WTC11 (cell line): ENCODE data around the gene SP110. TPM values are rescaled to one million over a fixed set of nuclear protein-coding genes. Genes with fewer than 3 reads are reported as not detected.
A peak's percentile ranks its signal among the peaks of the same experiment; 100 is the strongest.

Source experiments
- ATAC-seq: fragments of 200-7000 bp; cut with Tn5 transposase; 2 replicates; pipeline ENCODE4 v1.10.0; 2021; ENCODE audit warnings: mild to moderate bottlenecking, moderate library complexity
- CTCF ChIA-PET: fragments of 300-600 bp; sonication (Branson Sonifier 250); formaldehyde crosslinking; loops from one replicate; lab custom pipeline; 2021; ENCODE audit warnings: antibody characterized with exemption; lab: Charles Lee
- POLR2A ChIA-PET: fragments of 350-600 bp; sonication (Branson Sonifier 250); formaldehyde crosslinking; loops from one replicate; lab custom pipeline; 2021; ENCODE audit warnings: antibody characterized with exemption; lab: Charles Lee
- DNase-seq: peaks from one replicate; pipeline ENCODE4 v3.0.0; 2021; ENCODE audit warnings: low spot score
- H3K27ac Mint-ChIP-seq: 2 replicates; pipeline ENCODE4 v1.8.0; 2021; ENCODE audit warnings: mixed read lengths
- H3K27me3 Mint-ChIP-seq: 2 replicates; pipeline ENCODE4 v1.8.0; 2021; ENCODE audit warnings: low read depth, mild to moderate bottlenecking, moderate library complexity, mixed read lengths
- H3K36me3 Mint-ChIP-seq: 2 replicates; pipeline ENCODE4 v1.8.0; 2021; ENCODE audit warnings: mixed read lengths
- H3K4me1 Mint-ChIP-seq: 2 replicates; pipeline ENCODE4 v1.8.0; 2022; ENCODE audit warnings: mixed read lengths
- H3K4me3 Mint-ChIP-seq: 2 replicates; pipeline ENCODE4 v1.8.0; 2021; ENCODE audit warnings: mild to moderate bottlenecking, moderate library complexity, mixed read lengths
- H3K9me3 Mint-ChIP-seq: 2 replicates; pipeline ENCODE4 v1.8.0; 2021; ENCODE audit warnings: mixed read lengths
- CDX4 ChIP-seq: fragments of 250-450 bp; sonication (Bioruptor Pico); IDR thresholded peaks from 2 replicates; pipeline ENCODE4 v1.9.0; 2021; ENCODE audit warnings: moderate library complexity, mild to moderate bottlenecking, inconsistent platforms, borderline replicate concordance
- CREB1 ChIP-seq: sonication (generic); formaldehyde crosslinking; IDR thresholded peaks from 2 replicates; pipeline ENCODE4 v1.8.0; 2023; ENCODE audit warnings: mild to moderate bottlenecking, missing genetic modification reagents
- CTCF ChIP-seq: fragments of 200-600 bp; IDR thresholded peaks from 2 replicates; pipeline ENCODE4 v1.8.0; 2022; ENCODE audit warnings: antibody characterized with exemption
- E2F4 ChIP-seq: sonication (generic); formaldehyde crosslinking; IDR thresholded peaks from 2 replicates; pipeline ENCODE4 v1.8.1; 2022; ENCODE audit warnings: low read depth, mild to moderate bottlenecking, moderate library complexity, missing genetic modification reagents, borderline replicate concordance
- ELF4 ChIP-seq: sonication (generic); formaldehyde crosslinking; IDR thresholded peaks from 2 replicates; pipeline ENCODE4 v1.8.1; 2022; ENCODE audit warnings: low read depth, mild to moderate bottlenecking, moderate library complexity, missing genetic modification reagents
- ESRRA ChIP-seq: sonication (generic); formaldehyde crosslinking; IDR thresholded peaks from 2 replicates; pipeline ENCODE4 v1.8.1; 2022; ENCODE audit warnings: mild to moderate bottlenecking, missing genetic modification reagents, borderline replicate concordance
- FOXP1 ChIP-seq: sonication (generic); formaldehyde crosslinking; IDR thresholded peaks from 2 replicates; pipeline ENCODE4 v1.8.0; 2022; ENCODE audit warnings: missing genetic modification reagents, mild to moderate bottlenecking, moderate library complexity, borderline replicate concordance
- FOXP4 ChIP-seq: sonication (generic); formaldehyde crosslinking; IDR thresholded peaks from 2 replicates; pipeline ENCODE4 v1.8.0; 2022; ENCODE audit warnings: mild to moderate bottlenecking, missing genetic modification reagents
- IRF2 ChIP-seq: sonication (generic); formaldehyde crosslinking; IDR thresholded peaks from 2 replicates; pipeline ENCODE4 v1.8.0; 2022; ENCODE audit warnings: low read depth, missing genetic modification reagents, borderline replicate concordance
- KAT7 ChIP-seq: sonication (generic); formaldehyde crosslinking; IDR thresholded peaks from 2 replicates; pipeline ENCODE4 v1.8.1; 2023; ENCODE audit warnings: missing genetic modification reagents, mild to moderate bottlenecking, borderline replicate concordance
- MLX ChIP-seq: sonication (generic); formaldehyde crosslinking; IDR thresholded peaks from 2 replicates; pipeline ENCODE4 v1.8.1; 2023; ENCODE audit warnings: mild to moderate bottlenecking, missing genetic modification reagents, moderate library complexity
- MXD4 ChIP-seq: fragments of 250-450 bp; sonication (Bioruptor Pico); IDR thresholded peaks from 2 replicates; pipeline ENCODE4 v1.8.0; 2021; ENCODE audit warnings: mild to moderate bottlenecking, moderate library complexity, borderline replicate concordance
- PRDM15 ChIP-seq: sonication (generic); formaldehyde crosslinking; IDR thresholded peaks from 2 replicates; pipeline ENCODE4 v1.8.0; 2022; ENCODE audit warnings: missing genetic modification reagents
- TCF7 ChIP-seq: sonication (generic); formaldehyde crosslinking; IDR thresholded peaks from 2 replicates; pipeline ENCODE4 v1.8.0; 2022; ENCODE audit warnings: mild to moderate bottlenecking, low read depth, missing genetic modification reagents, moderate library complexity
- TP53 ChIP-seq: sonication (generic); formaldehyde crosslinking; IDR thresholded peaks from 2 replicates; pipeline ENCODE4 v1.8.1; 2023; ENCODE audit warnings: mild to moderate bottlenecking, missing genetic modification reagents
- ZNF121 ChIP-seq: sonication (generic); formaldehyde crosslinking; IDR thresholded peaks from 2 replicates; pipeline ENCODE4 v1.8.0; 2023; ENCODE audit warnings: missing genetic modification reagents
- ZNF263 ChIP-seq: sonication (generic); formaldehyde crosslinking; IDR thresholded peaks from 2 replicates; pipeline ENCODE4 v1.8.1; 2022; ENCODE audit warnings: low read depth, mild to moderate bottlenecking, moderate library complexity, missing genetic modification reagents
- ZNF281 ChIP-seq: sonication (generic); formaldehyde crosslinking; IDR thresholded peaks from 2 replicates; pipeline ENCODE4 v1.8.0; 2023; ENCODE audit warnings: mild to moderate bottlenecking, missing genetic modification reagents
- ZNF317 ChIP-seq: sonication (generic); formaldehyde crosslinking; IDR thresholded peaks from 2 replicates; pipeline ENCODE4 v1.8.1; 2023; ENCODE audit warnings: low read depth, mild to moderate bottlenecking, moderate library complexity, missing genetic modification reagents, borderline replicate concordance
- total RNA-seq: library from RNA; stranded (reverse); gene quantifications from 3 replicates; pipeline ENCODE4 v1.2.3, GENCODE V29; 2021

The SP110 gene
- total RNA-seq, 1 experiment from 2014 or later = 5.7 TPM

GRCh38 chr2:230221493-230221892 is 1.7 kb upstream of the SP110 start (continued):
- TF ChIP-seq E2F4 (CRISPR knock-in tag) (no peak), ZNF281 (CRISPR knock-in tag) (no peak), TCF7 (CRISPR knock-in tag) (no peak), KAT7 (no peak), ZNF317 (no peak)

- DNase-seq = no peak
- no peak for TF ChIP-seq TCF7 (CRISPR knock-in tag)
- peak; percentile 52; the same call in 1 of the 2 replicates for TF ChIP-seq ZNF121 (CRISPR knock-in tag)
- Mint-ChIP-seq H3K4me1 (peaks cover 12% of the 10 kb centered on the region), H3K4me3 (peak overlapping the region; percentile 71), H3K36me3 (no peaks in the 10 kb centered on the region), H3K9me3 (no peaks in the 10 kb centered on the region), H3K27ac (peak overlapping the region; percentile 91), H3K27me3 (no peaks in the 10 kb centered on the region)
- POLR2A ChIA-PET = no interaction called here
- ATAC-seq = no peak
- CTCF ChIA-PET = interaction anchor here (1.0 to 1.8 kb wide), 2 partner anchors 60 to 153 kb away, joined by 5 to 7 read pairs; partner anchors contain the start of gene SLC16A14
Observed at GRCh38 chr2:230220347-230220969, 674 bp upstream of the SP110 start.

- Mint-ChIP-seq H3K27ac (no peak overlapping the region), H3K36me3 (no peaks in the 10 kb centered on the region), H3K27me3 (no peaks in the 10 kb centered on the region), H3K4me1 (peaks cover 17% of the 10 kb centered on the region), H3K4me3 (no peak overlapping the region), H3K9me3 (no peaks in the 10 kb centered on the region)
- DNase-seq (no peak), ATAC-seq (no peak)
- ChIA-PET CTCF (no interaction called here), POLR2A (no interaction called here)
- TF ChIP-seq PRDM15 (CRISPR knock-in tag) (no peak), CREB1 (no peak), IRF2 (no peak), MLX (CRISPR knock-in tag) (no peak), FOXP4 (CRISPR knock-in tag) (no peak), CDX4 (no peak), ZNF263 (no peak), CTCF (no peak), FOXP1 (no peak), TP53 (no peak), ELF4 (CRISPR knock-in tag) (no peak), ESRRA (no peak), MXD4 (no peak)
Observed at GRCh38 chr2:230218421-230218820, 1.4 kb downstream of the SP110 start.
